HG02852 (cell line): ENCODE data around the gene LPAR5.

ENCODE experiments used
- ATAC-seq: cut with Tn5 transposase; IDR thresholded peaks from one replicate; pipeline ENCODE4 v1.9.1; 2021; ENCODE audit warnings: mild to moderate bottlenecking, moderate library complexity; ENCODE audit not compliant: unreplicated experiment

LPAR5 gene

GRCh38 chr12:6639151-6639801 is 3.5 kb upstream of the LPAR5 start:
- ATAC-seq = no peak

GRCh38 chr12:6638305-6638704 is 2.5 kb upstream of the LPAR5 start:
- ATAC-seq = no peak

GRCh38 chr12:6635375-6635855 is 344 bp downstream of the LPAR5 start:
- no peak for ATAC-seq

- ATAC-seq = peak; percentile 64
Observed at GRCh38 chr12:6632026-6632983, 3.5 kb downstream of the LPAR5 start.

GRCh38 chr12:6631549-6631961 is 4.2 kb downstream of the LPAR5 start:
- ATAC-seq = no peak

- no peak for ATAC-seq
Observed at GRCh38 chr12:6630736-6631135, 5.0 kb downstream of the LPAR5 start.

- no peak for ATAC-seq
Observed at GRCh38 chr12:6627616-6628015, 8.1 kb downstream of the LPAR5 start.

- no peak for ATAC-seq
Observed at GRCh38 chr12:6626654-6627283, 9.0 kb downstream of the LPAR5 start.

GRCh38 chr12:6620885-6621274 is 14.9 kb downstream of the LPAR5 start:
- ATAC-seq = no peak

GRCh38 chr12:6620137-6620884 is 15.4 kb downstream of the LPAR5 start:
- ATAC-seq = no peak

GRCh38 chr12:6618483-6619225 is 17.1 kb downstream of the LPAR5 start:
- no peak for ATAC-seq

- ATAC-seq = no peak
Observed at GRCh38 chr12:6615802-6616201, 20.0 kb downstream of the LPAR5 start.

- ATAC-seq = no peak
Observed at GRCh38 chr12:6614513-6615172, 21.1 kb downstream of the LPAR5 start.

GRCh38 chr12:6613776-6614512 is 21.8 kb downstream of the LPAR5 start:
- ATAC-seq = no peak

GRCh38 chr12:6613015-6613775 is 22.6 kb downstream of the LPAR5 start:
- ATAC-seq = no peak

GRCh38 chr12:6612652-6613014 is 23.1 kb downstream of the LPAR5 start:
- no peak for ATAC-seq

GRCh38 chr12:6612247-6612646 is 23.5 kb downstream of the LPAR5 start:
- no peak for ATAC-seq

- no peak for ATAC-seq
Observed at GRCh38 chr12:6608592-6609281, 27.0 kb downstream of the LPAR5 start.
